ENCODE measurements around the gene DCAF6.

The DCAF6 gene

DNA sequence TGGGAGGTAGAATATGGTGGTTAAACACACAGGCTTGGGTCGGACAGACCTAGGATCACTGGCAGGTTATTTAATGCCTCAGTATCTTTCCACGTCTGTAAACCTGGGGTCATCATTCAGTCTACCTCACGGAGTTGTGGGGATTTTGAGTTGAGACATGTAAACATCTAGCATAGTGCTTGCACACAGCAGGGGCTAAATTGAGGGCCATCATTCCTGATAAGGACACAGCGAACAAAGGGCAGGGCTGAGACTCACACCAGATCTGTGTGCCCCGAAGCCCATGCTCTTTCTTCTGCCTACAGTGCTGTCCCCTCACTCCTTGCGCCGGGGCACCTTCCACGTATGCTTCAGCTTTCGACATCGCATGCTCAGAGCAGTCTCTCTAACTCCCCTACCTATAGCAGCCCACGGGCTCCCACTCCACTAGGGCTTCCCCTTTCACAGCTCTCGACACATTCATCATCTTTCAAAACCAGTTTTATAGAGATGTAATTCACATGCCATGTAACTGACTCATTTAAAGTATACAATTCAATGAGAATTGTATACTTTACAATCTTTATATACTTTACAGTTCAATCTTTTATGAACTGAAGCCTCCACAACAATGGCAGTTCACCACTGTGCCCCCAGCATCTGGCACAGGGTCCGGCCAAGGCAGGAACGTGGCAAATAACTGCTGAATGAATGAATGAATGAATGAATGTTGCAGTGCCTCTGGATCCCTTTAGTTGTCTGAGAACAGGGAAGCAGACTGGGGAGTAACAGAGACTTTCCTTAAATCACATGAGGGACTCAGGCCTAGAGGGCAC, 152.2 kb downstream of the DCAF6 start:
- no peak for DNase-seq

DNA sequence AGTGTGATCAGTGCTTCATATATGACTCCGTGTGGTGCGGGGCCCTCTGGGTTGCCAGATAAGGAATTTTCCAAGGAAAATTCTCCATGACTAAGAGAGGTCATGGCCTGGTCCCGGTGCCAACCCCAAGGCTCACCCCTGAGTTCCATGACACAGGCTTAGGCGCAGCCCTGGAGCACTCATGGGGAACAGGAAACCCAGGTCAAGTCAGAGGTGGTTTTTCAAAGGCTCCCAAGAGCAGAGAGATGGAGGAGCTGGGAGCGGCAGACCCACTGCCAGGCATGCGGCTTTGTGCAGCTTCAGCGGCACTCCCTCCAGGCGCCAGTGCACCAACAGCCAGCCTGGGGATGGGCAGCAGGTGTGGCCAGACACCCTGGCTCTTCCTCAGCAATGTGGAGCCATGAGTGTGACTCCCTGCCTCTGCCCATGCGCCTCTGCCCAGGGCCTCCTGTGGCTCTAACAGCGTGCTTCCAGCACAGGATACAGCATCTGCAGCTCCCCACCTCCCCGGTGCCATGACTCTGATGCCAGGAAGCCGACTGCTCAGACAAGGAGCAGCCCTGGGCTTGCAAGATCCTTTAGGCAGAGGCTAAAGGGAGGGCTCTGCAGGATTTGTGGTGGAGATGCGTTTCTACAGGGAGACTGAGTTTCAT, 153.0 kb downstream of the DCAF6 start:
- DNase-seq = no peak

DNA sequence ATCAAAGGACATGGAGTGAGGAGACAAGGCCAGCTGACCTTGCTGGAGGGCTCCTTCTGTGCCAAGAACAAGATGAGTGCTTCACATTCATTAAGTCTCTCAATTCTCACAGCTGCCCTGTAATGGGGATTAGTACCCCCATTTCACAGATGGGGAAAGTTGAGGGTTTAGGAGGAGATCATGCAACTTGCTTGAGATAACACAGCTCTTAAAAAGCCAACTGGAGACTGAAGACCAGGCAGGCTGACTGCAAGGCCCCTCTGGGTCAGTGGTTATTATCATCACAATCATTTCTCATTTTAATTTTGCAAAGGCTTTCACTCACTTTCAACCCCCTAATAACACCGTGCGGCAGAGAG, 153.5 kb downstream of the DCAF6 start:
- no peak for DNase-seq

DNA sequence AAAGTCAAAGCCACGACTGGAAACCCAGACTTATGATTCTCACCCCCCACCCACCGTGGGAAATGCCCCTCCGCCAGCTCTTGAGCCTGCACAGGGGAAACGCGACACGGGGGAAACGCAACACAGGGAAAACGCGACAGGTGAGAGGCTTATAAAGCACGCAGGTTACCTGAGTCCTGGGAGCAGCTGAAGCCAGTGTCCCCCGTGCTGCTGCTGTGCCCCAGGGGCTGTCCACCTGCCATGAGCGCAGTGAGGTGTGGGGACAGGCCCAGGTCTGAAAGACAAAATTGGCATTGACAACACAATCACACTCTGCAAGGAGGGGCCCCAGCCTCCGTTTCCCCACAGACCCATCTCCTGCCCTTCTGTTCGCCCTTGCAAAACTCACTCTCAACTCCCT, 153.9 kb downstream of the DCAF6 start:
- DNase-seq = no peak

DNA sequence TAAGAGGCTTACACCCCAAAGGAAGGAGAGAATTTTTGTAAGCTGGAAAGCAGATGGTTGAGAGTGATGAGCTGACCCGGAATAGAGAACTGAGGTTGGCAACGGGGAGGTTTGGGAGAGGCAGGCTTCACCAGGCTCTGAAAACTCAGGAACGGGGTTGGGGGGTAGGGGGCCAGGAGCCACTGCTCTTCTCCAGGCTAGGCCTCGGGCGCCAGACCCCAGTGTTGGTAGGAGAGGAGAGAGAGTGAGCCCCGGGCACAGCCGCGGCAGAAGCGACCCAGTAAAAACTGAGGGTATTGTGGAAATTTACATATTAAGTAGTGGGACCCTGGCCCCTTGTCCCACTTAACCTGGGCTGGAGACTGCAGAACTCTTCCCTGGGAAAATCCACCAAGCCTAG, 154.6 kb downstream of the DCAF6 start:
- no peak for DNase-seq

DNA sequence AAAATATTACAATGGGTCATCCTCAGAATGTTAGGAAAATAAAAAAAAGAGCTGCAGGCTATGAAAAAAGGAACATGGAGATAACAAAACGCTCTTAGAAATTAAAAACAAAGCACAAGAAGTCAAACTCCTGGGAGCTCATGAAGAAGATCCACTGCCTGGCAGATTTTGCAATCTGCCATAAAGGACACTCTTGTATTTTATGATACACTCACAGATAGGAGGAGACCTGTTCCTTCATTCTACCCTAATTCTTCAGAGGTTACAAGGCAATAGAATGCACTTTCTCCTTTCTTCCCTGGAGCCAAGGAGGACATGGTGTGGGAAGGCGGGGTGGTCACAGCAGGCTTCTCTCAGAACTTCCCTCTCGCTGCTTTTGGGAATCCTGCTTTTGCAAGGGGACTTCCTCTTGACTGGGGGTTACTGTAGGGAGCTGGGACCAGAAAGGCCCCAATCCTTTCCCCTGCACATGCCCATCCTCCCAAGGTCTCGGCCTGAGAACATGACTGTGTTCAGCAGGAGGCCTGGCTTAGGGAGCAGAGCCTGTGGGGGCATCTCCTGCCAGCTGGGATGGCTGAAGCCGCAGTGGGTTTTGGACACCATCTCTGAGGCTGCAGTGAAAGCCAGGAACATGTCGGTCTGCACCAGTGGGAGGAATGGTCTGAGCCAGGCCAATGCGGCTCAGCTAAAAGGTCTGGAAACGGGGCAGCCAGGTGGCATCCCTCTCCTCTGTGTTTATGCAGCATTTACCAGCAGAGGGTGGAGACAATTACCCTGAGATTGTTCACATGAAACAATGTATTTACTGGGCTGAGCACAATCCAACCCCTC, 155.5 kb downstream of the DCAF6 start:
- DNase-seq = no peak

DNA sequence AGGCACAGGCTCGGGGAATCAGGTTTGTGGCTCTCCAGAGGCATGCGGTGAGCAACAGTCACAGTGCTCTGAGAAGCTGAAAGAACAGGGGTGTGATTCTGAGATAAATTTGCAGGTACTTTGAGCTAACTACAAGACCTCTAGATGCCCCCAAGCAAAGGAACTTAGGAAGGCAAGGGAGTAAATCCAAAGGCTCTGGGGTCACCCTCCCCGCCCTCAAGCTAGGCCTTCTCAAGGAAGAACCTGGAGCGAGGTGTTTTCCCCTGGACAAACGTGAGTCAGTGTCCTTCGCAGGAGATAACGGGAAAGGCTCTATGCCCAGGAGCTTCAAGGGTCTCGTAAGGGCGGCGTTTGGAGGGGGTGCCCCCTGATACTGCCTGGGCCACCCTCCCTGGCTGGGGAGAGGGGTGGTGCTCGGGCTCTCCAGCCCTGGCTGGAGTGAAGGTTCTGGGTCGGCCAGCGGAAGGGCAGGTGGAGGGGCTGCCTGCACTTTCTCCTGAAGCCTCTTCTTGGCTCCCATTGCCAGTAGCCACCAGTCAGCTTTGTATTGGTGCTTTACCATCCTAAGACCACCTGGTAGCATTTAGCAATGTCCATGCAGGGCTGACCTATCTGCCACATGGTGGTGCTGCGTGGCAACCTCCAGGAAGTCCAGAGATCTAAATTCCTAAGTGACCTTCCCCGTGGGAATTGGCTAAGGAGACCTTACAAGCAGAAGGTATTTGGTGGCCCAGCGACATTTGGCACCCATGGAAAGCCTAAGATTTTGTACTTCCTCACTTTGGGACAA, 156.3 kb downstream of the DCAF6 start:
- no peak for DNase-seq

DNA sequence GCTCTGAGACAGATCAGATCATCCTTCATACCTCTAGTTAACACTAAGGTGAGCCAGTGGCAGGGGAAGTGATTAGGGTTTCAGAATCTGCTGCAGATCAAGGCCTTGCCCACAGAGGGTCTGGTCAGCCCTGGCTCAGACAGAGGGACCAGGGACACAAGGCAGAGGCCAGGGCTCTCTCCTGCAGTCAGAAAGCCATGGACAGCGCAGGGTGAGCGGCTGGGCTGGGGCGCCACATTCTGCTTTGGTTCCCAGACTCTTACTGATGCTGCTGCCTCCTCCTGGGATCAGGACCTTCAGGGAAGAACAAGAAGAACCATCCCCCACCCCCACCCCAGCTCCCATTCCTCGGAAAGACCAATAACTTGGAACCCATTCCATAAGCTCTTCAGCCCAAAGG, 157.1 kb downstream of the DCAF6 start:
- DNase-seq = no peak

DNA sequence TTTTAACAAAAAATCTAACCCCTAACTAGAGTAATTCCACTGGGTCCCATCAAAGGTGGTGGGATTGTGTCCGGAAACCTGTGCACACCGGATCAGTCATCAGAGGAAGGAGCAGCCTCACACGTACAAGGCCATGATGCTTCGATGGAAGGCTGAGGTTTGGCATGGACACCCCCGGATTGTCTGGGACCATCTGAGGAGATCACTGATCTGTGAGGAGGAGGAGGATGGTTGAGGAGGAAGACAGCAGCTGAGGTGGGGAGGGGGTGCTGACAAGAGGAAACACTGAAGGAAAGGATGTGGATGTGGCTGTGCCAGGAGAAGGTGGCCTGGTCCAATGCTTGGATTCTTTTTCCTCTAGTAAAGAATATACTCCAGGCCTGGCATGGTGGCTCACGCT, 159.0 kb downstream of the DCAF6 start:
- DNase-seq = no peak

DNA sequence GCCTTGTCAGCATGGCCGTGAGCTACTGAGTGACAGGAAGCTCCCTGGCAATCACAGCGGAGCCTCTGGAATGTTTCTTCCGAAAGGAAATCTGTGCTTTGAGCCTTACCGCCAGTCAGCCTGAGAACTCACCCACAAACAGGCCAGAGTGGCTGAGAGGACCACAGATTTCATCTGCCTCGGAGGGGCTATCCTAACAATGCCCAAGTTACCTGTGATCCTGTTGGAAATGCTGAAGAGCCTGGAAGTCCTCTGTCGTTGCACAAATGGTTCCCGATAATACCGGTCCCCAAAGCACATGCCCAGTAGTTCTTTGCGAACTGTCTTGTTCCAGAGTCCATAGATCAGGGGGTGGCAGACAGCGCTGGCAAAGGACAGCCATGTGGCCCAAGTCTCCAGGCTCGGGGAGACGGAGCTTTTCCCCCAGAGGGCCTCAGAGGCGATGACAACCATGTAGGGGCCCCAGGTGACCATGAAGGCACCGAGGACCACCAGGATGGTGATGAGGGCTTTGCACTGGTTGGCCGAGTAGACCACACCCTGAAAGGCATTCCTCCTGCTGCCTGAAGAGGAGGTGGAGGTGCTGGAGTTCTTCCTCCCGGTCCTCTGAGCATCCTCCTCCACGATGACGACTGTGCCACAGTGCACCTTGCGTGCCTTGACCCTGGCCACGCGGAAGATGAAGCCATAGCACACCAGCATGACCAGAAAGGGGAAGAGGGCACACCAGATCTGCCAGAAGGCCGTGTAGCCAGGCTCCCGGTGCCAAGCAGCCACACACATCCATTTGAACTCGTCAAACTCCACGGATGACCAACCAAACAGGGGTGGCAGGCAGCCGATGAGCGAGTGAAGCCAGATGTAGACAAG, 160.0 kb downstream of the DCAF6 start:
- no peak for DNase-seq

DNA sequence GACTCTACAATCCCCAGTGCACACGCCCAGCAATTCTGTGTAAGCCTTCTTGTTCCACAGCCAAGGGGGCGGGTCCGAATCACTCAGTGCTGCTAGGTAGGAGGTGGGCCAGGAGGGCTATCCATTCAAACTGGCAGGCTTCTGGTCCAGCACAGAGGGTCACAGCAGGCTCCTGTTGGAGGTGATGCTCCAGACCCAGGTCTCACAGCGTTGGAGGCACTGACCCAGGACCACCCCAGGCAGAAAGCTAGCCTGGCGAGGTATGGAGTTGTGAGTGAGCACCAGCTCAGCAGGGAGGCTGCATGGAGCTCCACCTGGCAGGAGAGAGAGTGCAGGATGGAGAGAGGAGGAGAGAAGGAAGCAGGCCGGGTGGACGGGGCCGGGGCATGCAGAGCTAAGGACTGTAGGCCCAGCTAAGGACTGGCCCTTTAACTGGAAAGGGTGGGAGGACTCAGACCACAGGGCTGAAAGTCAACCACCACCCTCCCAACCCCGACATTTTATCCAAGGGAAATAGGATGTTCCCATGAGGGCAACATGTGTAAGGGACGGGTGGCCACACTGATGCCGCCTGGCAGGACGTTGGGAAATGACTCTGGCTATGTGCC, 161.5 kb downstream of the DCAF6 start:
- no peak for DNase-seq

DNA sequence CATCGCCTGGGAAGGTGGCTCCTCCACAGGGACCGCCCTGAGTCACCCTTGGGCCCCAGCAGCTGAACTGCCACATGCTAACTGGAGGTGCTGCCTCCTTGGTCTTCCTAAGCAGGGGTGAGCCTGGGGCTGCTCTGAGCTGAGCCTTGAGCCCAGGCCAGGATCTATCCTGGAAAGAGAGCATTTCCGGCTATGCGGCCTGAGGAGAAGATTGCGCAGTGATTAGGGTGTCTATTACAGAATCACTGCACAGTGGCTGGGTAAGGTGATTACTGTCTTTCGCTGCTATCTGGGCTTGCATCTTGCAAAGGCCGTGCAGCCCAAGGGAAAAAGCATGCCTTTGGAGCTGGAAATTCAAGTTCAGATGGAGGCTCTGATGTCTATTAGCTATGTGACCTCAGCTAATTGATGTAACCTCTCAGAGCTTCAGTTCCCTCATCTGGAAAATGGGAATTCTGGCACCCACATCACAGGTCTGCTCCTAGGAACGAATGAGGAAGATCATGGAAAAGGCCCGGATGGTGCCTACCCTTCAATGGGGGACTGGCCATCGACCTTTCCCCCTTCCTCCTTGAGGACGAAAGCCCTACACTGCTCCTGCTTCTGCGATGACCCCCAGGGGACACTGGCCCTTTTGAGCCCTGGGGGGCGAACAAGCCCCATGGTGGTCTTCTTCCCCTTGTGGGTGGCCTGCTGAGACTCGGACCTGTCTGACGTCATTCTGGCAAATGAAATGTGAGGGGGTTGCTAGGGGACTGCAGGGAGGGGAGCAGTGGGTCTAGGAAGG, 162.2 kb downstream of the DCAF6 start:
- no peak for DNase-seq

DNA sequence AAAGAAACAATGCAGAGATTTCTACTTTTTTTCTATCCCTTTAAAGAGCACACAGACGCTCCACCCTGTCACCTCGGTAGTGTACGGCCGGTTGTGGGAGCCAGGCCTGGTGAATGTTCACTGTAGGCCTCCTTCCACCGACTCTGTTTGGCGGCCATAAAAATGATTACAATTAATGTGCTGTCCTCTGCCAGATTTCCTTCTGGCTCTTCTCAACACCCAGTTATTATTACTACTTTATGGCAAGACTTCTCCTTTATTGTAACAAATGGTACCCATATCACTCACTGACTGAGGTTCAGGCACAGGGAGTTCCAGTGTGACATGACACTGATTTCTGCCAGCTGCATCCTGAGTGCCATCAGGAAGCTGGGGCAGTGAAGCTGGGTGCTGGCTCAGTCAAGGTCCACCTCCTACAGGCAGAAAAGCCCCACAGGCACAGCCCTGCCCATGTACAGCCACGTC, 162.9 kb downstream of the DCAF6 start:
- no peak for DNase-seq

DNA sequence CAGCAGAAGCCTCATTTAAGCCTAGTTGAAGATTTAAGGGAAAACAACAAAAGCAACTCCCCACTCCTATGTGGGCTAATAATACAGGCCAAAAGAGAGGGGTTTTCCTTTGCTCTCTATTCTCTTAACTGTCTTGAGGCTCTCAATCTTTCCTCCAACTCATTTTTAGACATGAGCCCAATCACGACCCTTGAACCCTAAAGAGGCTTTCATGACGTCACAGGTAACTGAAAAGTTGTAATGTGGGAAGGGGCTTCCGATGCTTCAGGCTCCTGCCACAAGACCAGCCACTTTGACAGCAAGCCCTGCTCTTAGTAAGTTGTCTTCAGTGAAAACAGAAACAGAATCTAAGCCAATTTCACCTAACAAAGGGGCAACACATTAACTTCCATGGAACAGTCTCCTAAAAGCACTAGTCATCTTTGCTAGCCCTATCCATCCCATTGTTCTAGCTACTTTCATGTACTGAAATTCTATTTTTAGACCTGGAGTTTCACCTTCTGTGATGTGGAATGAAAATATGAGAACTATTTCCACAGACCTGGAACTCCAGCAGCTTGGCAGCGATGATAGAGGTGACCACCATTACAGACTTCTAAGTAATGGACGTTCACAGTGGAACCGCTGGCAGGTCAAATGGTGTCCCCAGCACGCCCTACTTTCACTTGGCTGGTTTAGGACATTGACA, 164.0 kb downstream of the DCAF6 start:
- DNase-seq = no peak

DNA sequence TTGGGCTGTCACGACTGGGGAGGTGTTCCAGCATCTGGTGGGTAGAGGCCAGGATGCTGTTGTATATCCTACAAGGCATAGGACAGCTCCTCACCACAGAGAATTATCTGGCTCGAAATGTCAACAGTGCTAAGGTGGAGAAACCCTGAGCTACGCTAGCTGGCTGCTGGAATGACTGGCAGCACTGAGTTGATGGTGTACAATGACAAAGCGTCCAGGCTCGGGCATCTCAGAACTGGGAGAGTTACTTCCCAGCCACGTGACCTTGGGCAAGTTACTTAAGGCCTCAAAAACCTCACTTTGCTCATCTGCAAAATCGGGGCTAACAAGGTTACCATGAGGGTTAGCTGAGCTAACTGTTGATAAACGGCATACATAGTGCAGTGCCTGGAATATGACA, 164.9 kb downstream of the DCAF6 start:
- no peak for DNase-seq

DNA sequence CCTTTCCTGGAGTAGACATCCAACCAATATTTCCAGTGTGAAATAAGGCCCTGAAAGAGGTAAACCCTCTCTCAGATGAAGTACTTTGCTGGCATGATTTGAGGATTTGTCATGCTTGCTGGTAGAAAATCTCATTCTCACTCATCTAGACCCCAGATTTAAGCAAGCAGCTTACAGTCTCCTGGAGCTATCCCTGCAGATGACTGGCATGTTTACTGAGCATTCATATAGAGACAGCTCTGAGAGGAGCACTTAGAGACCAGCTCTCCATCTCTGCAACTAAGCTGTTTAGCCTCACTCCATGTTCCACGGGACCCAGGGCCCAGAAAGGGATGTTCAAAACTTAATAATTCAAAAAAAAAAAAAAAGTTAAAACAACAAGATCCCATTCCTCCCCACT, 166.0 kb downstream of the DCAF6 start:
- no peak for DNase-seq

DNA sequence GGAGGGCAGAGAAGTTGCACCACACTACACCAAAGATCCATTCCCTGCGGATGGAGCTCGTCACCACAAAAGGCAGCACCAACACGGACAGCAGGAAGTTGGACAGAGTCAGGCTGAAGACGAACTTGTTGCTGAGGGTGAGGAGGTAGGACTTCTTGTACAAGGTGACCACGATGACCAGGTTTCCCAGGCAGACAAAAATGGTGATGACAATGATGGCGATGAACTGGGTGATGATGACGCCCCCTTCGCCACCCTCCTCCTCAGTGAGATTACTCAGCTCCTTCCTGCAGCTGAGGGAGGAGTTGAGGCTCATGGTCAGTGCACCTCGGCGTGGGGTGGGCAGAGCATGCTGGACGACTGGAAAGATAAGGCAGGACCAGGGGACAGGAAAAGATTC, 168.1 kb downstream of the DCAF6 start:
- DNase-seq = no peak

DNA sequence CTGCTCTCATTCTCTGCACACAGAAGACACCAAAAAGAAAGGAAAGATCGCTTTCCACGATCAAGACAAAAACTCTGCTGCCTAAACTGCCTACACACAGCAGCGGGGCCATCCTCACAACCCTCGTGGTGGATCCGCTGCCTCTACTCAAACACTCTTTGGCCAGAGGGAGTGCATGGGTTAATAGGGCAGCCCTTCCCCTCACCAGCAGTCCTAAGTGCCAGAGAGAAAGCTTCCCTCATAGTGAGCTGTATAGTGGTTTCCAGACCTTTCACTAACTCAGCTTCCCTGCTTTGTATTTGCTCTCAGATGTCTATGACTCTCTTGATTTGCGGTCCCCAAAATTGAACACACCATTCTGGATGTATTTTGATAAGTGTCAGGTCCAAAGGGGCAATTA, 169.4 kb downstream of the DCAF6 start:
- DNase-seq = no peak

DNA sequence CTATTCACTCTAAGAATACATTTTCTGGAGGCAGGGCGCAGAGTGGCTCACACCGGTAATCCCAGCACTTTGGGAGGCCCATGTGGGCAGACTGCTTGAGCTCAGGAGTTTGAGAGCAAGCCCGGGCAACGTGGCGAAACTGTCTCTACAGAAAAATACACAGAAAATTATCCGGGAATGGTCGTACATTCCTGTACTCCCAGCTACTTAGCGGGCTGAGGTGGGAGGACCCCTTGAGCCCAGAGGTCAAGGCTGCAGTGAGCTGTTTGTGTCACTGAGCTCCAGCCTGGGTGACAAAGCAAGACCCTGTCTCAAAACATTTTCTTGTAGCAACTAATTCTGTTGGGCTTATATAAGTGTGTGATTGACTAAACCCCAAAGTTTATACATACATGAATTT, 169.8 kb downstream of the DCAF6 start:
- no peak for DNase-seq

Data from right hindlimb (tissue), 1 donor.